ENCODE results near the gene RFNG. TPM values are rescaled to one million over a fixed set of nuclear protein-coding genes. Genes with fewer than 3 reads are reported as not detected.

The RFNG gene
- polyA plus RNA-seq, 1 experiment, result 11.8 TPM

GRCh38 chr17:82029391-82029790, 22.2 kb downstream of the RFNG start:
- Histone ChIP-seq H3K27me3 (ENCODE audit: control insufficient read depth, insufficient read depth, low read length) (no peaks in the 10 kb centered on the region), H3K9me3 (ENCODE audit: control insufficient read depth, insufficient read depth, low read length) (no peaks in the 10 kb centered on the region; the same call in 1 of the 2 replicates), H3K27ac (ENCODE audit: low read depth, low read length) (no peak overlapping the region), H3K4me3 (ENCODE audit: low read depth, low read length) (no peak overlapping the region)
- no peak for DNase-seq (ENCODE audit: low read depth, low spot score)
- ChIA-PET POLR2A (no interaction called here), CTCF (interaction anchor here (0.6 to 1.7 kb wide), 4 partner anchors 8 to 308 kb away, joined by 3 to 7 read pairs (median 3); partner anchors contain the start of gene DCXR)
- TF ChIP-seq, protein P1, sequence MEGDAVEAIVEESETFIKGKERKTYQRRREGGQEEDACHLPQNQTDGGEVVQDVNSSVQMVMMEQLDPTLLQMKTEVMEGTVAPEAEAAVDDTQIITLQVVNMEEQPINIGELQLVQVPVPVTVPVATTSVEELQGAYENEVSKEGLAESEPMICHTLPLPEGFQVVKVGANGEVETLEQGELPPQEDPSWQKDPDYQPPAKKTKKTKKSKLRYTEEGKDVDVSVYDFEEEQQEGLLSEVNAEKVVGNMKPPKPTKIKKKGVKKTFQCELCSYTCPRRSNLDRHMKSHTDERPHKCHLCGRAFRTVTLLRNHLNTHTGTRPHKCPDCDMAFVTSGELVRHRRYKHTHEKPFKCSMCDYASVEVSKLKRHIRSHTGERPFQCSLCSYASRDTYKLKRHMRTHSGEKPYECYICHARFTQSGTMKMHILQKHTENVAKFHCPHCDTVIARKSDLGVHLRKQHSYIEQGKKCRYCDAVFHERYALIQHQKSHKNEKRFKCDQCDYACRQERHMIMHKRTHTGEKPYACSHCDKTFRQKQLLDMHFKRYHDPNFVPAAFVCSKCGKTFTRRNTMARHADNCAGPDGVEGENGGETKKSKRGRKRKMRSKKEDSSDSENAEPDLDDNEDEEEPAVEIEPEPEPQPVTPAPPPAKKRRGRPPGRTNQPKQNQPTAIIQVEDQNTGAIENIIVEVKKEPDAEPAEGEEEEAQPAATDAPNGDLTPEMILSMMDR (IDR thresholded peaks at IDR 0.05; ENCODE audit: low read depth, low read length), result no peak

GRCh38 chr17:82028966-82029365, 22.6 kb downstream of the RFNG start:
- no peak for DNase-seq (ENCODE audit: low read depth, low spot score)
- no peak overlapping the region for H3K4me3 ChIP-seq (ENCODE audit: low read depth, low read length)
- POLR2A ChIA-PET, result no interaction called here

GRCh38 chr17:82028246-82028645, 23.4 kb downstream of the RFNG start:
- TF ChIP-seq, protein P1 (IDR thresholded peaks at IDR 0.05; ENCODE audit: low read depth, low read length), result no peak
- no peaks in the 10 kb centered on the region; the same call in 1 of the 2 replicates for H3K9me3 ChIP-seq (ENCODE audit: control insufficient read depth, insufficient read depth, low read length)
- H3K27ac ChIP-seq (ENCODE audit: low read depth, low read length), result no peak overlapping the region
- DNase-seq (ENCODE audit: low read depth, low spot score), result no peak
- ChIA-PET CTCF (interaction anchor here (0.6 kb wide), 1 partner anchor 126 kb away, joined by 3 read pairs; no protein-coding TSS in a partner anchor), POLR2A (no interaction called here)
- H3K27me3 ChIP-seq (ENCODE audit: control insufficient read depth, insufficient read depth, low read length), result no peaks in the 10 kb centered on the region
- no peak overlapping the region for H3K4me3 ChIP-seq (ENCODE audit: low read depth, low read length)

More at GRCh38 chr17:82028966-82029365, 22.6 kb downstream of the RFNG start:
- no peaks in the 10 kb centered on the region; the same call in 1 of the 2 replicates for H3K9me3 ChIP-seq (ENCODE audit: control insufficient read depth, insufficient read depth, low read length)
- CTCF ChIA-PET, result interaction anchor here (0.6 to 1.1 kb wide), 2 partner anchors 9 to 309 kb away, joined by 3 read pairs; partner anchors contain the start of gene DCXR
- no peak overlapping the region for H3K27ac ChIP-seq (ENCODE audit: low read depth, low read length)
- H3K27me3 ChIP-seq (ENCODE audit: control insufficient read depth, insufficient read depth, low read length), result no peaks in the 10 kb centered on the region
- TF ChIP-seq, protein P1 (IDR thresholded peaks at IDR 0.05; ENCODE audit: low read depth, low read length), result no peak

DNA sequence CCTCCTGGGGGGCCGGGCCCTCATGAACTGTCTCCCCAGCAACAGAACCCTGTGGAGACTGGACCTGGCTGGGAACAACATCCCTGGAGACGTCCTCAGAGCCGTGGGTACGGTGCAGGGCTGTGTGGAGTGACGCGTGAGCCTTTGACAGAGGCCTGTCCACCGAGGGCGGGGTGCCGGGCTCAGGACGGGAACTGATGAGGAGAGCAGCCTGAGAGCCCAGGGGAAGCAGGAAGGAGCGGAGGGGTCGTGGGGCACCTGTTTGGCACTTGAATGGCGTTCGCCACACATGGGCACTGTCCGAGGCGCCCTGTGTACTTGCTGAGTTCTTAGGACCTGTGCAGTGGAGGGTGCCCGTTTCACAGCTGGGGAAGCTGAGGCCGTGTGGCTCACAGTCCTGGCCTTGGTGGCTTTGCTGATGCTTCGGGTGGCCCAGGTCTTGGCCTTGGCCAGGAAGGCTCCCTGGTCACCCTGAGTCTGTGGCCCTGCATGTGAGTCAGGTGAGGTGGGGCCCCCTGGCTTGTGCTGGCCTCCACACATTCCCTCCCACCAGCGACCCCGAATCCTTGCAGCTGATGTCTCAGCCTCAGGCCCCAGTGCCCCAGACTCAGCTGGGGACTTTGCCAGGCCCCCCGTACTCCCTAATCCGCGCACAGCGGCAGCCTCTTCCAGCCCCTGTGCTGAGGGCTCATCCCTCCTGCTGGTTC, 26.1 kb downstream of the RFNG start:
- H3K27ac ChIP-seq (ENCODE audit: low read depth, low read length), result no peak overlapping the region
- no peak overlapping the region for H3K4me3 ChIP-seq (ENCODE audit: low read depth, low read length)
- TF ChIP-seq, protein P1 (IDR thresholded peaks at IDR 0.05; ENCODE audit: low read depth, low read length), result no peak
- ChIA-PET CTCF (interaction anchor here (1.7 kb wide), 1 partner anchor 12 kb away, joined by 7 read pairs; the partner anchor contains the start of gene DCXR), POLR2A (no interaction called here)
- no peaks in the 10 kb centered on the region; the same call in 1 of the 2 replicates for H3K9me3 ChIP-seq (ENCODE audit: control insufficient read depth, insufficient read depth, low read length)
- DNase-seq (ENCODE audit: low read depth, low spot score), result no peak
- no peaks in the 10 kb centered on the region for H3K27me3 ChIP-seq (ENCODE audit: control insufficient read depth, insufficient read depth, low read length)

DNA sequence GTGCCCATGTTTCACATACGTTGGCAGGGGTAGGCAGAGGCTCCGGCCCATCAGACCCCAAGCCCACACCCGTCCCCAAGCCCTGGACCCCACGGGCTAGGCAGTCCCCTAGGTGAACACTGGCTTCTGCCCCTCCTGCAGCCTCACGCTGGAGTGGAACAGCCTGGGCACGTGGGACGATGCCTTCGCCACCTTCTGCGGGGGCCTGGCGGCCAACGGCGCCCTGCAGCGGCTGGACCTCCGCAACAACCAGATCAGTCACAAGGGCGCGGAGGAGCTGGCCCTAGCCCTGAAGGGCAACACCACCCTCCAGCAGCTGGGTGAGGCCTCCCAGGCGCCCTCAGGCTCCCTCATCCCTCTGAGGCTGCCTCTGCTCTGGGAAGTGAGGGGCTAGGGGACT, 26.8 kb downstream of the RFNG start:
- DNase-seq (ENCODE audit: low read depth, low spot score), result no peak
- CTCF ChIA-PET, result no interaction called here
- no peaks in the 10 kb centered on the region for H3K27me3 ChIP-seq (ENCODE audit: control insufficient read depth, insufficient read depth, low read length)
- H3K27ac ChIP-seq (ENCODE audit: low read depth, low read length), result no peak overlapping the region
- H3K4me3 ChIP-seq (ENCODE audit: low read depth, low read length), result no peak overlapping the region
- TF ChIP-seq, protein P1 (IDR thresholded peaks at IDR 0.05; ENCODE audit: low read depth, low read length), result no peak
- no peaks in the 10 kb centered on the region for H3K9me3 ChIP-seq (ENCODE audit: control insufficient read depth, insufficient read depth, low read length)
- POLR2A ChIA-PET, result no interaction called here
